ENCODE data around the gene PTPDC1. TPM values are rescaled to one million over a fixed set of nuclear protein-coding genes. Genes with fewer than 3 reads are reported as not detected.

Gene PTPDC1
- total RNA-seq: 1 to 10 TPM; 4.9 to 5.6 TPM

DNA sequence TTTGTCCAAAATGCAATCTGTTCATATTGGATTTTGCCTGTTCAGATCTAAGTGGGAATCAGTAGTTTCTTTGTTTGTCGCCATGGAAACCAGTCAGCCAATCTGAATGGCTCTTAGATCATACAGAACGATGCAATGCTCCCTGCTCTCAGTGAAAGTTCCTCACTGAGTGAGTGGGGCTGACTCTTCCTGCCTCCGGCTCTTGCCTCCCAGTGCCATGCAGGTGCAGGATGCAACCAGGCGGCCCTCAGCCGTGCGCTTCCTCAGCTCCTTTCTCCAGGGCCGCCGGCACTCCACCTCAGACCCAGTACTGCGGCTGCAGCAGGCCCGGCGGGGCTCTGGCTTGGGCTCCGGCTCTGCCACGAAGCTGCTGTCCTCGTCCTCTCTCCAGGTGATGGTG is at the start of gene PTPDC1:
Gene PTPDC1 (plus strand): TSS at position 151 of the 400 bp plus-strand sequence. CDS start 67 bp downstream, at position 218.
- TF ChIP-seq CTCF (IDR thresholded peaks at IDR 0.05): no peak
- intact Hi-C loops (cut with micrococcal nuclease): no loop called here
- no peak for ATAC-seq
- ChIA-PET CTCF (interaction anchor here (2.1 kb wide), 1 partner anchor 129 kb away, joined by 5 read pairs; no protein-coding TSS in a partner anchor), POLR2A (no interaction called here)
- DNase-seq: no peak
- Mint-ChIP-seq H3K9me3 (no peaks in the 10 kb centered on the region), H3K27ac (no peak within 1 kb of the TSS), H3K4me1 (ENCODE audit: low read depth) (peaks cover 6% of the 10 kb centered on the region), H3K27me3 (no peaks in the 10 kb centered on the region), H3K36me3 (ENCODE audit: low read depth) (no peaks in the 10 kb centered on the region), H3K4me3 (no peak within 1 kb of the TSS)

DNA sequence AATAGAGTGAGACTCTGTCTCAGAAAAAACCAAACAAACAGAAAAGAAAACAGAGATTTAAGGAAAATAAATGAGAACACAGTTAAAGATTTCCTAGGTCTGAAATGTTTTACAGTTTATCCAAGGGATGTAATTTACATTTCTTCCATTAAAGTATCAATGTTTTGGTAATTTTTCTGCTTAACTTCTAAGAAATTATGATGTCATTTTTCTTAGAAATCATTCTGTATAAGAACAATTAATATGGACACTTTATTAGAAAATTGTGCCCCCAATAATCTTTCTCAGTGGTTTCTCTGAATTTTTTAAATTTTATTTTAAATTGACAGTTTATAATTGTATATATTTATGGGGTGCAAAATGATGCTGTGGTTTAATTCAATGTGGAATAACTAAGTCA is 49.8 kb upstream of the PTPDC1 start:
- ATAC-seq (no peak), DNase-seq (no peak)
- no peak overlapping the region for H3K4me3 Mint-ChIP-seq
- peaks cover 16% of the 10 kb centered on the region for H3K4me1 Mint-ChIP-seq (ENCODE audit: low read depth)
- ChIA-PET CTCF (no interaction called here), POLR2A (no interaction called here)
- no peaks in the 10 kb centered on the region for H3K9me3 Mint-ChIP-seq
- intact Hi-C loops (cut with micrococcal nuclease): no loop called here
- no peak overlapping the region for H3K27ac Mint-ChIP-seq
- H3K36me3 Mint-ChIP-seq (ENCODE audit: low read depth): peaks cover 2% of the 10 kb centered on the region
- H3K27me3 Mint-ChIP-seq: no peaks in the 10 kb centered on the region
- TF ChIP-seq CTCF (IDR thresholded peaks at IDR 0.05): no peak

- Mint-ChIP-seq H3K36me3 (ENCODE audit: low read depth) (no peaks in the 10 kb centered on the region), H3K4me1 (ENCODE audit: low read depth) (no peaks in the 10 kb centered on the region), H3K9me3 (no peaks in the 10 kb centered on the region), H3K4me3 (no peak overlapping the region), H3K27me3 (no peaks in the 10 kb centered on the region), H3K27ac (no peak overlapping the region)
- intact Hi-C loops (cut with micrococcal nuclease): no loop called here
- TF ChIP-seq CTCF (IDR thresholded peaks at IDR 0.05): no peak
- no peak for ATAC-seq
- DNase-seq: no peak
- CTCF ChIA-PET: interaction anchor here (1.0 to 2.6 kb wide), 2 partner anchors 26 to 174 kb away, joined by 4 to 12 read pairs; no protein-coding TSS in a partner anchor
- POLR2A ChIA-PET: interaction anchor here (0.7 kb wide), 1 partner anchor 457 kb away, joined by 3 read pairs; no protein-coding TSS in a partner anchor
Measured at GRCh38 chr9:94039786-94040185, 44.5 kb upstream of the PTPDC1 start.

GRCh38 chr9:94042516-94043360 is 41.5 kb upstream of the PTPDC1 start:
- no peak overlapping the region for H3K4me3 Mint-ChIP-seq
- H3K27ac Mint-ChIP-seq: no peak overlapping the region
- no peak for DNase-seq
- TF ChIP-seq CTCF (IDR thresholded peaks at IDR 0.05): no peak
- H3K36me3 Mint-ChIP-seq (ENCODE audit: low read depth): no peaks in the 10 kb centered on the region
- intact Hi-C loops (cut with micrococcal nuclease): no loop called here
- CTCF ChIA-PET: interaction anchor here (1.9 kb wide), 1 partner anchor 24 kb away, joined by 5 read pairs; no protein-coding TSS in a partner anchor
- H3K4me1 Mint-ChIP-seq (ENCODE audit: low read depth): no peaks in the 10 kb centered on the region
- no peaks in the 10 kb centered on the region for H3K27me3 Mint-ChIP-seq
- no peak for ATAC-seq
- H3K9me3 Mint-ChIP-seq: no peaks in the 10 kb centered on the region
- POLR2A ChIA-PET: interaction anchor here (1.1 kb wide), 1 partner anchor 138 kb away, joined by 3 read pairs; no protein-coding TSS in a partner anchor

DNA sequence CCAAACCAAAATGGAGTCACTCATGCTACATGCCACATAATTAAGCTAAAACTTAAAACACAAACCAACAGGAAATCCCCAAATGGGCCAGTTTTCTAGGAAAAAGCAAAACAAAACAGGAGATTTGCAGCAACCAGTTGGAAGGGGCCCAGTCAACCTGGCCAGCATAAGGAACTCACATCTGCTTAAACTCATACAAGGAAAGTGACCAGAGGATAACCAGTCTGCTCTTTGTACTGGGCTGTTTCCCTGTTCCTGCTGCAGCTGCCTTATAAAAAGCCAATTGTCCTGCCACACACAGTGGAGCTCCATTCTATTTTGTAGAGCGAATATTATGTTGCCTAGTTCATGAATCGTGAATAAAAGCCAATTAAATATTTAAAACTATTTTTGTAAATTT is 29.5 kb upstream of the PTPDC1 start:
- no peak for DNase-seq
- ATAC-seq: no peak
- Mint-ChIP-seq H3K27me3 (no peaks in the 10 kb centered on the region), H3K4me1 (ENCODE audit: low read depth) (no peaks in the 10 kb centered on the region), H3K9me3 (peaks cover 5% of the 10 kb centered on the region), H3K36me3 (ENCODE audit: low read depth) (no peaks in the 10 kb centered on the region), H3K4me3 (no peak overlapping the region), H3K27ac (no peak overlapping the region)
- ChIA-PET POLR2A (no interaction called here), CTCF (interaction anchor here (1.0 to 2.2 kb wide), 2 partner anchors 10 to 159 kb away, joined by 4 to 20 read pairs; no protein-coding TSS in a partner anchor)
- no peak for TF ChIP-seq CTCF (IDR thresholded peaks at IDR 0.05)
- intact Hi-C loops (cut with micrococcal nuclease): no loop called here

Measured in activated CD8-positive, alpha-beta T cell treated with anti-CD3 and anti-CD28 coated beads for 36 hours (primary cell).